AG04449 (cell line): ENCODE results near the gene NNMT.

ENCODE experiments used
- CTCF ChIA-PET: fragments of 350-600 bp; formaldehyde crosslinking; extraction: SDS; loops from one replicate; lab custom pipeline; 2021; ENCODE audit warnings: antibody characterized with exemption; lab: Yijun Ruan, JAX
- POLR2A ChIA-PET: fragments of 400-600, 350-600 bp; formaldehyde crosslinking; extraction: SDS; loops from one replicate; lab custom pipeline; 2020; ENCODE audit warnings: antibody characterized with exemption, inconsistent platforms; lab: Yijun Ruan, JAX
- DNase-seq: peaks from one replicate; pipeline ENCODE4 v3.0.0-alpha.2; 2010; ENCODE audit warnings: low read depth, low spot score
- H3K4me3 ChIP-seq: 2 replicates; pipeline ENCODE4 v1.5.1; 2011; ENCODE audit warnings: low read depth, mild to moderate bottlenecking, control low read depth, low read length
- TF ChIP-seq, protein P1 (sequence below): IDR thresholded peaks from one replicate; pipeline ENCODE4 v1.5.1; 2011; ENCODE audit warnings: mild to moderate bottlenecking, moderate library complexity, low read length, control low read depth, inconsistent platforms; ENCODE audit not compliant: insufficient read depth; ENCODE audit errors: missing control alignments

The NNMT gene

DNA sequence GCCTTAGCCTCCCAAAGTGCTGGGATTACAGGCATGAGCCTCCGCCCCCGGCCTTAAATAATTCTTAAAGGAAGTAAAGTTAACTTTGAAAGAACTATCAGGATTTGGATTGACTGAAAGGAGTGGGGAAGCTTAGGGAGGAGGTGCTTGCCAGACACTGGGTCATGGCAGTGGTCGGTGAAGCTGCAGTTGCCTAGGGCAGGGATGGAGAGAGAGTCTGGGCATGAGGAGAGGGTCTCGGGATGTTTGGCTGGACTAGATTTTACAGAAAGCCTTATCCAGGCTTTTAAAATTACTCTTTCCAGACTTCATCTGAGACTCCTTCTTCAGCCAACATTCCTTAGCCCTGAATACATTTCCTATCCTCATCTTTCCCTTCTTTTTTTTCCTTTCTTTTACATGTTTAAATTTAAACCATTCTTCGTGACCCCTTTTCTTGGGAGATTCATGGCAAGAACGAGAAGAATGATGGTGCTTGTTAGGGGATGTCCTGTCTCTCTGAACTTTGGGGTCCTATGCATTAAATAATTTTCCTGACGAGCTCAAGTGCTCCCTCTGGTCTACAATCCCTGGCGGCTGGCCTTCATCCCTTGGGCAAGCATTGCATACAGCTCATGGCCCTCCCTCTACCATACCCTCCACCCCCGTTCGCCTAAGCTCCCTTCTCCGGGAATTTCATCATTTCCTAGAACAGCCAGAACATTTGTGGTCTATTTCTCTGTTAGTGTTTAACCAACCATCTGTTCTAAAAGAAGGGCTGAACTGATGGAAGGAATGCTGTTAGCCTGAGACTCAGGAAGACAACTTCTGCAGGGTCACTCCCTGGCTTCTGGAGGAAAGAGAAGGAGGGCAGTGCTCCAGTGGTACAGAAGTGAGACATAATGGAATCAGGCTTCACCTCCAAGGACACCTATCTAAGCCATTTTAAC lies at the start of gene NNMT:
TSS of gene NNMT (plus strand) at position 724 of the 929 bp plus-strand sequence. CDS start at position 882, 158 bp downstream.
- POLR2A ChIA-PET: interaction anchor here (0.6 to 2.0 kb wide), 13 partner anchors 9 to 906 kb away, joined by 3 to 37 read pairs (median 5); partner anchors contain the start of genes C11orf71 and RBM7
- peak; percentile 95 for DNase-seq
- H3K4me3 ChIP-seq: peak within 1 kb of the TSS; percentile 83
- CTCF ChIA-PET: interaction anchor here (0.8 to 1.4 kb wide), 4 partner anchors 9 to 15 kb away, joined by 3 to 4 read pairs (median 4); no protein-coding TSS in a partner anchor
- TF ChIP-seq, protein P1, sequence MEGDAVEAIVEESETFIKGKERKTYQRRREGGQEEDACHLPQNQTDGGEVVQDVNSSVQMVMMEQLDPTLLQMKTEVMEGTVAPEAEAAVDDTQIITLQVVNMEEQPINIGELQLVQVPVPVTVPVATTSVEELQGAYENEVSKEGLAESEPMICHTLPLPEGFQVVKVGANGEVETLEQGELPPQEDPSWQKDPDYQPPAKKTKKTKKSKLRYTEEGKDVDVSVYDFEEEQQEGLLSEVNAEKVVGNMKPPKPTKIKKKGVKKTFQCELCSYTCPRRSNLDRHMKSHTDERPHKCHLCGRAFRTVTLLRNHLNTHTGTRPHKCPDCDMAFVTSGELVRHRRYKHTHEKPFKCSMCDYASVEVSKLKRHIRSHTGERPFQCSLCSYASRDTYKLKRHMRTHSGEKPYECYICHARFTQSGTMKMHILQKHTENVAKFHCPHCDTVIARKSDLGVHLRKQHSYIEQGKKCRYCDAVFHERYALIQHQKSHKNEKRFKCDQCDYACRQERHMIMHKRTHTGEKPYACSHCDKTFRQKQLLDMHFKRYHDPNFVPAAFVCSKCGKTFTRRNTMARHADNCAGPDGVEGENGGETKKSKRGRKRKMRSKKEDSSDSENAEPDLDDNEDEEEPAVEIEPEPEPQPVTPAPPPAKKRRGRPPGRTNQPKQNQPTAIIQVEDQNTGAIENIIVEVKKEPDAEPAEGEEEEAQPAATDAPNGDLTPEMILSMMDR: peak; percentile 23

DNA sequence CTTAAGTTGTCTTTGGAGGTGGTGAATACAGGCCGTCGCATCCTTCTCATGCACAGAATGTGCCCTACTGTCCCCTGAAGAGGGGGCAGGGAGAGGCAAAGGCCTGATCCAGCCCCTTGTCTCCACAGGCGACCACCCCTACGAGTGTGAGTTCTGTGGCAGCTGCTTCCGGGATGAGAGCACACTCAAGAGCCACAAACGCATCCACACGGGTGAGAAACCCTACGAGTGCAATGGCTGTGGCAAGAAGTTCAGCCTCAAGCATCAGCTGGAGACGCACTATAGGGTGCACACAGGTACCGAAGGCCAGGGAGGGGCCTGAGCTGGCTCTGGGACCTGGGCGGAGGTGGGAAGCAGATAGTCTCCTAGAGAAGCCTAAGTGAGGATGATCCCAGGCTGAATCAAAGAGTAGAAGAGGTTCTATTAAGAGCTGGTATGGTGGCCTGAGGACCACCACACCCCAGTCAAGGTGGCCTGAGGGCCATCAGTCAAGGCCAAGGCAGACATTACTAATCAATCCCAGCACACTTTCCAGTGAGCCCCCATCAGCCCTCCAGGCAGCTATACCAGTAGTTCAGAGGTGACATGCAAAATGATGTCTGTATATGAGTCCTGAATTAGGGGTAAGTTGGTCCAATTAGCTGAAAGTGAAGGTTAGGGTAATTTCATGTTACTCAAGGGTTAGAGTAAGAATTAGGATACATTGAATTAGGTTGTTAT lies 49.0 kb upstream of the NNMT start:
- TF ChIP-seq, protein P1: no peak
- ChIA-PET POLR2A (no interaction called here), CTCF (interaction anchor here (8.8 kb wide), 1 partner anchor 14 kb away, joined by 64 read pairs; no protein-coding TSS in a partner anchor)
- DNase-seq: no peak
- no peak overlapping the region for H3K4me3 ChIP-seq

GRCh38 chr11:114250180-114250579 lies 46.0 kb upstream of the NNMT start:
- TF ChIP-seq, protein P1: no peak
- POLR2A ChIA-PET: no interaction called here
- CTCF ChIA-PET: interaction anchor here (8.8 kb wide), 1 partner anchor 11 kb away, joined by 64 read pairs; no protein-coding TSS in a partner anchor
- no peak for DNase-seq
- H3K4me3 ChIP-seq: no peak overlapping the region

GRCh38 chr11:114250993-114251814 lies 45.0 kb upstream of the NNMT start:
- H3K4me3 ChIP-seq: no peak overlapping the region
- ChIA-PET POLR2A (no interaction called here), CTCF (interaction anchor here (0.8 to 8.8 kb wide), 2 partner anchors 10 to 355 kb away, joined by 5 to 64 read pairs; no protein-coding TSS in a partner anchor)
- no peak for DNase-seq
- TF ChIP-seq, protein P1: no peak

GRCh38 chr11:114251815-114252337 lies 44.3 kb upstream of the NNMT start:
- no peak overlapping the region for H3K4me3 ChIP-seq
- TF ChIP-seq, protein P1: no peak
- no peak for DNase-seq
- ChIA-PET CTCF (interaction anchor here (0.8 to 8.8 kb wide), 2 partner anchors 9 to 356 kb away, joined by 5 to 64 read pairs; no protein-coding TSS in a partner anchor), POLR2A (no interaction called here)
